A549 (cell line): ENCODE data around the gene PHF2. TPM values are rescaled to one million over a fixed set of nuclear protein-coding genes. Genes with fewer than 3 reads are reported as not detected.

ENCODE experiments used
- ATAC-seq, 2 experiments: fragments of 200-7000 bp in 1 of 2; fragments of >200 bp in 1 of 2; cut with Nextera tagmentation in 1 of 2; cut with Tn5 transposase in 1 of 2; 3 replicates each; pipeline versions ENCODE4 v1.8.0 to v1.9.1; 2018 to 2020; ENCODE audit warnings: mild to moderate bottlenecking in 1 of 2, moderate library complexity in 1 of 2
- CTCF ChIA-PET: fragments of 300-600 bp; sonication (Branson Sonifier 250); formaldehyde crosslinking; extraction: SDS; loops from one replicate; lab custom pipeline; 2021; ENCODE audit warnings: antibody characterized with exemption, inconsistent platforms; lab: Yijun Ruan, JAX
- POLR2A ChIA-PET: fragments of 350-600 bp; formaldehyde crosslinking; extraction: SDS; loops from one replicate; lab custom pipeline; 2021; ENCODE audit warnings: antibody characterized with exemption, inconsistent platforms; lab: Yijun Ruan, JAX
- DNase-seq, 2 experiments: peaks; one replicate each; pipeline versions ENCODE4 v3.0.0 to v3.0.0-alpha.2; 2011 to 2016; ENCODE audit warnings: low read depth in 1 of 2, low spot score in 1 of 2
- FAIRE-seq: peaks from 2 replicates; lab custom pipeline; 2011; peaks lifted over from hg19 to GRCh38; lab: Jason Lieb, UNC
- H3K27ac ChIP-seq, 2 experiments: fragments of >200 bp; sonication (Bioruptor Twin); formaldehyde crosslinking; 3 replicates each; pipeline ENCODE4 v1.5.1; 2016 to 2017
- H3K4me1 ChIP-seq: fragments of >200 bp; sonication (Bioruptor Twin); formaldehyde crosslinking; 3 replicates; pipeline ENCODE4 v1.6.1; 2016
- H3K4me2 ChIP-seq: fragments of >200 bp; sonication (Bioruptor Twin); formaldehyde crosslinking; 3 replicates; pipeline ENCODE4 v1.6.1; 2016
- H3K4me3 ChIP-seq: fragments of >200 bp; sonication (Bioruptor Twin); formaldehyde crosslinking; 3 replicates; pipeline ENCODE4 v1.5.1; 2016
- H3K9me3 ChIP-seq: fragments of >200 bp; sonication (Bioruptor Twin); formaldehyde crosslinking; 3 replicates; pipeline ENCODE4 v1.6.1; 2016
- BHLHE40 ChIP-seq: IDR thresholded peaks from 2 replicates; pipeline ENCODE4 v1.6.1; 2012; ENCODE audit warnings: low read depth, low read length, inconsistent platforms
- CBX2 ChIP-seq: fragments of 200-600 bp; sonication (generic); IDR thresholded peaks from 2 replicates; pipeline ENCODE4 v1.6.1; 2016; ENCODE audit warnings: low read depth, mild to moderate bottlenecking, borderline replicate concordance
- CBX8 ChIP-seq: fragments of 200-600 bp; sonication (generic); IDR thresholded peaks from 2 replicates; pipeline ENCODE4 v1.6.1; 2016
- CHD2 ChIP-seq: fragments of 150-350 bp; IDR thresholded peaks from 2 replicates; pipeline ENCODE4 v1.6.1; 2014; ENCODE audit warnings: low read length; ENCODE audit not compliant: partially characterized antibody
- EHF ChIP-seq: fragments of 250-450 bp; sonication (Bioruptor Pico); IDR thresholded peaks from 2 replicates; pipeline ENCODE4 v1.5.0; 2020; ENCODE audit warnings: mild to moderate bottlenecking
- EHMT2 ChIP-seq: fragments of 200-600 bp; sonication (generic); IDR thresholded peaks from 2 replicates; pipeline ENCODE4 v1.6.1; 2016; ENCODE audit warnings: antibody characterized with exemption, low read depth, mild to moderate bottlenecking, moderate library complexity
- EP300 ChIP-seq, 2 experiments: fragments of >200 bp; sonication (Bioruptor Twin); formaldehyde crosslinking; IDR thresholded peaks; 2 replicates in 1 of 2; 3 replicates in 1 of 2; pipeline ENCODE4 v1.6.1; 2016 to 2017
- ESRRA ChIP-seq: fragments of 150-350 bp; IDR thresholded peaks from 2 replicates; pipeline ENCODE4 v1.6.1; 2014; ENCODE audit warnings: mild to moderate bottlenecking, low read length, borderline replicate concordance
- HOXA7 ChIP-seq: fragments of 250-450 bp; sonication (Bioruptor Pico); IDR thresholded peaks from 2 replicates; pipeline ENCODE4 v1.5.0; 2020; ENCODE audit warnings: mild to moderate bottlenecking, moderate library complexity
- HOXB5 ChIP-seq: fragments of 250-450 bp; sonication (Bioruptor Pico); IDR thresholded peaks from 2 replicates; pipeline ENCODE4 v1.5.0; 2020; ENCODE audit warnings: mild to moderate bottlenecking, moderate library complexity
- JUN ChIP-seq, 2 experiments: fragments of >200 bp; sonication (Bioruptor Twin); formaldehyde crosslinking; IDR thresholded peaks; 2 replicates in 1 of 2; 3 replicates in 1 of 2; pipeline ENCODE4 v1.6.1; 2016 to 2017
- KDM1A ChIP-seq: fragments of 200-600 bp; sonication (generic); IDR thresholded peaks from 2 replicates; pipeline ENCODE4 v1.6.1; 2016; ENCODE audit warnings: low read depth, mild to moderate bottlenecking
- MAFK ChIP-seq: fragments of 450-650 bp; IDR thresholded peaks from 2 replicates; pipeline ENCODE4 v1.6.1; 2014; ENCODE audit not compliant: partially characterized antibody
- MAZ ChIP-seq: fragments of 150-350 bp; IDR thresholded peaks from 2 replicates; pipeline ENCODE4 v1.6.1; 2014; ENCODE audit warnings: antibody characterized with exemption, low read depth, low read length, borderline replicate concordance
- MYC ChIP-seq: IDR thresholded peaks from 2 replicates; pipeline ENCODE4 v1.6.1; 2012; ENCODE audit warnings: mild to moderate bottlenecking, inconsistent platforms, low read length, improper control_type of control experiment, borderline replicate concordance
- NFE2L2 ChIP-seq: fragments of 150-350 bp; conservative IDR thresholded peaks from 2 replicates; pipeline ENCODE4 v1.6.1; 2014; ENCODE audit warnings: low read length
- POLR2A ChIP-seq: IDR thresholded peaks from 2 replicates; pipeline ENCODE4 v1.6.1; 2012; ENCODE audit warnings: mild to moderate bottlenecking, low read length
- RFX5 ChIP-seq: fragments of 450-650 bp; IDR thresholded peaks from 2 replicates; pipeline ENCODE4 v1.7.1; 2014; ENCODE audit warnings: antibody characterized with exemption, mild to moderate bottlenecking, moderate library complexity
- RNF2 ChIP-seq: fragments of 200-600 bp; sonication (generic); IDR thresholded peaks from 2 replicates; pipeline ENCODE4 v1.6.1; 2016; ENCODE audit warnings: low read depth, mild to moderate bottlenecking, antibody characterized with exemption, moderate library complexity, borderline replicate concordance
- SREBF2 ChIP-seq: fragments of 450-650 bp; IDR thresholded peaks from 2 replicates; pipeline ENCODE4 v1.6.1; 2014; ENCODE audit warnings: mild to moderate bottlenecking, moderate library complexity
- TFCP2L1 ChIP-seq: fragments of 250-450 bp; sonication (Bioruptor Pico); IDR thresholded peaks from 2 replicates; pipeline ENCODE4 v1.5.0; 2021; ENCODE audit warnings: mild to moderate bottlenecking
- TP53 ChIP-seq: fragments of 250-450 bp; sonication (Bioruptor Pico); IDR thresholded peaks from 2 replicates; pipeline ENCODE4 v1.5.0; 2021; ENCODE audit warnings: mild to moderate bottlenecking, moderate library complexity
- ZC3H11A ChIP-seq: fragments of 450-650 bp; IDR thresholded peaks from 2 replicates; pipeline ENCODE4 v1.6.1; 2014; ENCODE audit warnings: antibody characterized with exemption, mild to moderate bottlenecking
- ZFP36 ChIP-seq: fragments of 450-650 bp; IDR thresholded peaks from 2 replicates; pipeline ENCODE4 v1.6.1; 2014; ENCODE audit warnings: borderline replicate concordance; ENCODE audit not compliant: partially characterized antibody
- ZNF302 ChIP-seq: fragments of 250-450 bp; sonication (Bioruptor Pico); IDR thresholded peaks from 2 replicates; pipeline ENCODE4 v1.9.0; 2021; ENCODE audit warnings: inconsistent platforms, mild to moderate bottlenecking, moderate library complexity
- ZSCAN20 ChIP-seq: fragments of 250-450 bp; sonication (Bioruptor Pico); IDR thresholded peaks from 2 replicates; pipeline ENCODE4 v1.8.0; 2022; ENCODE audit warnings: mild to moderate bottlenecking, moderate library complexity
- WGBS: methylation state at CpG from one replicate; pipeline ENCODE4 v1.1.6; 2017; ENCODE audit errors: missing lambda C conversion rate; 5-methylcytosine and 5-hydroxymethylcytosine counted together
- polyA plus RNA-seq, 4 experiments: library from polyadenylated mRNA; depleted of rRNA in 3 of 4; stranded (reverse); fragments of >200 nt; fragmentation: RNase III in 1 of 4; extraction: RNeasy Plus Mini Kit Qiagen cat#74134 plus additional on column Dnase treatment in 1 of 4; gene quantifications; 2 replicates in 3 of 4; 3 replicates in 1 of 4; pipeline ENCODE4 v1.2.3, GENCODE V29; 2011 to 2017
- TF ChIP-seq, protein P1 (sequence below): fragments of 450-650 bp; IDR thresholded peaks from 2 replicates; pipeline ENCODE4 v1.6.1; 2014; ENCODE audit warnings: antibody characterized with exemption
- TF ChIP-seq, protein P2 (sequence below): fragments of >200 bp; sonication (Bioruptor Twin); formaldehyde crosslinking; IDR thresholded peaks from 3 replicates; pipeline ENCODE4 v1.5.1; 2016

PHF2 gene
- polyA plus RNA-seq, 2 of the 4 experiments (the other 2 are of a cell fraction), result 9.6 to 12.2 TPM

DNA sequence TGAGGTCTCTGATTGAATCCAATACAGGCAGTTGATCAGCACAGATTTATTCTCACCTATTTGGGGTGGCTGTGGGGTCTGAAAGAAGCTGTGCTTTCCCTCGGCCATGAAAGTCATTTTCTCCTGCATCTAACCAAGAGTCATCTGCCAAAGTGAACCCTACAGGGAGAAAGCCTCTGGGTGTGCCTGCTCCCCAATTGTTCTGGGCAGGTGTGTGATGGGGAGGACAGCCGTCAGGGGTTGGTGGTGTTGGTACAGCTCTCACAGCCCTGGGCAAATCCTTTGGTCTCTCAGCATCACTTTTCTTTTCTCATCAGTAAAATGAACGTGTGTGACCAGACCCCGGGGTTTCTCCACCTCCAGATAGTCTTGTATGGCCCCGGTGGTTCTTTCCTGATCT, 2.5 kb downstream of the PHF2 start:
- FAIRE-seq, result no peak
- ChIA-PET CTCF (interaction anchor here (0.9 to 1.5 kb wide), 3 partner anchors 11 to 13 kb away, joined by 3 to 8 read pairs (median 3); no protein-coding TSS in a partner anchor), POLR2A (interaction anchor here (1.0 kb wide), 1 partner anchor 12 kb away, joined by 3 read pairs; no protein-coding TSS in a partner anchor)
- Histone ChIP-seq H3K4me1 (peaks cover 14% of the 10 kb centered on the region), H3K4me3 (no peak overlapping the region), H3K9me3 (peaks cover 4% of the 10 kb centered on the region; the same call in 1 of the 3 replicates), H3K4me2 (no peak overlapping the region), H3K27ac (no peak overlapping the region)
- TF ChIP-seq, protein P1, sequence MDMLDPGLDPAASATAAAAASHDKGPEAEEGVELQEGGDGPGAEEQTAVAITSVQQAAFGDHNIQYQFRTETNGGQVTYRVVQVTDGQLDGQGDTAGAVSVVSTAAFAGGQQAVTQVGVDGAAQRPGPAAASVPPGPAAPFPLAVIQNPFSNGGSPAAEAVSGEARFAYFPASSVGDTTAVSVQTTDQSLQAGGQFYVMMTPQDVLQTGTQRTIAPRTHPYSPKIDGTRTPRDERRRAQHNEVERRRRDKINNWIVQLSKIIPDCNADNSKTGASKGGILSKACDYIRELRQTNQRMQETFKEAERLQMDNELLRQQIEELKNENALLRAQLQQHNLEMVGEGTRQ, result no peak
- TF ChIP-seq CBX2 (no peak), ZFP36 (no peak), MAZ (no peak), CHD2 (no peak)
- no peak for ATAC-seq
- DNase-seq, result no peak
- 85% methylated on average over 5 of the region's 5 CpGs for WGBS

DNA sequence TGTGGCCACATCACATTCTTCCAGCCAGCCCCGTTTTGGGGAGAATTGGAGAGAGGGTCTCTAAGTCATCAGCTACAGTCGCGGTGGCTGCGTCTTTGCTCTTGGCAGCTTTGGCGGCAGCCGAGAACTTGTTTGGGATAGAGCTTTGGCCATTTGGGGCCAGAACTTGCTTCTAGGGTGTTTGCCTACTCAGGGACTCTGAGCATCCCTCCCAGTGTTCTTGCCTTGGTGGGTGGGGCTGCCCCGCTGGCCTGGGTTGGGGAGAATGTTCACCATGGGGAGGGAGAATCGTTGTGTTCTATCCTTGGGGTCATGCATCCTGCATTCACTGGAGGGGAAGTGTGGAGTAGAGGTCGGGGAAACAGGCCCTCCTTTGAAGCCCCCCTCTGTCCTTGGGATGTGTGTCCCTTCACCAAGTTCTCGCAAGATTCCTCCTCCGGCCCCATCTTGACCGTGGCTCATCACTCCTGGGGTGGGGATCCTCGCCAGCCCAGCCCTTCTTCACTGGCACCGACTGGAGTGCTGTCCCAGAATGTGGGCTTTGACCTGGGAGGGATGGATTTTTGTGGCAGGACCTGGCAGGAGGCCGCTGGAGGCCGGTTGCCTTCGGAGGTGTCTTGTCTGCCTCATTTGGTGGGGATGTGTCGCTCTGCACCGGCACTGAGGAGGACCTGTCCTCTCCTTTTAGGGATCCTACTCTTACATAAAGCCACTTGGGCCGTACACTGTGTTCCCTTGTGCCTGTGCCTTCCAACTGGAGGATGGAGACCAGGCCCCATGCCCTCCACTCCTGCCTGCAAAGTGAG, 3.5 kb downstream of the PHF2 start:
- Histone ChIP-seq H3K9me3 (peaks cover 11% of the 10 kb centered on the region), H3K4me2 (no peak overlapping the region), H3K27ac (no peak overlapping the region), H3K4me3 (no peak overlapping the region), H3K4me1 (peaks cover 14% of the 10 kb centered on the region)
- FAIRE-seq (no peak), DNase-seq (no peak), ATAC-seq (no peak)
- CTCF ChIA-PET, result interaction anchor here (2.0 kb wide), 2 partner anchors 14 to 102 kb away, joined by 5 to 7 read pairs; no protein-coding TSS in a partner anchor
- POLR2A ChIA-PET, result no interaction called here
- 90% methylated on average over 20 of the region's 20 CpGs for WGBS
- TF ChIP-seq CBX2, result no peak
- no peak for TF ChIP-seq HOXB5 (CRISPR knock-in tag)
- TF ChIP-seq, protein P2, sequence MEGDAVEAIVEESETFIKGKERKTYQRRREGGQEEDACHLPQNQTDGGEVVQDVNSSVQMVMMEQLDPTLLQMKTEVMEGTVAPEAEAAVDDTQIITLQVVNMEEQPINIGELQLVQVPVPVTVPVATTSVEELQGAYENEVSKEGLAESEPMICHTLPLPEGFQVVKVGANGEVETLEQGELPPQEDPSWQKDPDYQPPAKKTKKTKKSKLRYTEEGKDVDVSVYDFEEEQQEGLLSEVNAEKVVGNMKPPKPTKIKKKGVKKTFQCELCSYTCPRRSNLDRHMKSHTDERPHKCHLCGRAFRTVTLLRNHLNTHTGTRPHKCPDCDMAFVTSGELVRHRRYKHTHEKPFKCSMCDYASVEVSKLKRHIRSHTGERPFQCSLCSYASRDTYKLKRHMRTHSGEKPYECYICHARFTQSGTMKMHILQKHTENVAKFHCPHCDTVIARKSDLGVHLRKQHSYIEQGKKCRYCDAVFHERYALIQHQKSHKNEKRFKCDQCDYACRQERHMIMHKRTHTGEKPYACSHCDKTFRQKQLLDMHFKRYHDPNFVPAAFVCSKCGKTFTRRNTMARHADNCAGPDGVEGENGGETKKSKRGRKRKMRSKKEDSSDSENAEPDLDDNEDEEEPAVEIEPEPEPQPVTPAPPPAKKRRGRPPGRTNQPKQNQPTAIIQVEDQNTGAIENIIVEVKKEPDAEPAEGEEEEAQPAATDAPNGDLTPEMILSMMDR, result no peak
- no peak for TF ChIP-seq JUN (IDR thresholded peaks at IDR 0.05)
- no peak for TF ChIP-seq KDM1A
- no peak for TF ChIP-seq ZC3H11A
- no peak for TF ChIP-seq MYC
- TF ChIP-seq BHLHE40, result no peak
- TF ChIP-seq TFCP2L1, result no peak
- no peak for TF ChIP-seq MAZ
- no peak for TF ChIP-seq HOXA7 (CRISPR knock-in tag)
- TF ChIP-seq RFX5, result no peak
- TF ChIP-seq CHD2, result no peak
- no peak for TF ChIP-seq MAFK
- TF ChIP-seq EP300 (IDR thresholded peaks at IDR 0.05), result no peak
- no peak for TF ChIP-seq POLR2A
- TF ChIP-seq CBX8, result no peak
- TF ChIP-seq EHF (CRISPR knock-in tag), result no peak

DNA sequence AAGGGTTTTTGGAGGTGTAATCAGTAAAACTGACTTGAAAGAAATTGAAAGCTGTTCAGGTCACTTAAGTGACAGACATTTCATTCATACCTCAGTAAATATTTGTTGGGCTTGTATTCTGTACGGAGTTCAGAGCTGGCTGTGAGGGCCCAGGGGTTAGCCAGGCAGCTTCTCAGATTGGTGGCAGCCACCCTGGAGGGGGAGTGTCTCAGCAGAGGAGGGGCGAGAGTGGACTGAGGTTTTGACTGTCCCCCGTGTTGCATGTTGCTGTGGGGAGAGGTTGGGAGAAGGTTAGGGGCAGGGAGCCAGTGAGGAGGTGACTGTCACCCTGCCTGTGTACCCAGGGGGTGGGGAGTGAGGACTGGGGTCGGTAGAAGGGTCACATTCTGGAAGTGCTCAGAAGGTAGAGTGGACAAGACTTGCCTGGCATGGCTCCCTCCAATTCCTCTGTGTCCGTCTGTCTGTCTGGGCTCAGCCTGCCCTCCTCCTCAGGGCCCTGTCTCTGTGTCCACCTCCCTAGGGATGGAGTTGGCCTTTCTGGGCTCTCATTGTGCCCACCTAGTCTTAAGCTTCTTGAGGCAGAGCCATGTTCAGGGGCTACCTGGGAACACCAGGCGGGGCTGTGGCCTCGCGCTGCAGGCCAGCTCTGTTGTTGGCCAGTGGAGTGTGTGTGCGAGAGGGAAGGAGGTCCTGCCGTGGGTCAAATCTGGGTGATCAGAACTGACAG, 4.4 kb downstream of the PHF2 start:
- H3K4me2 ChIP-seq, result no peak overlapping the region
- H3K4me3 ChIP-seq, result no peak overlapping the region
- FAIRE-seq (no peak), ATAC-seq (no peak), DNase-seq (no peak)
- 84% methylated on average over 10 of the region's 10 CpGs for WGBS
- peaks cover 17% of the 10 kb centered on the region for H3K9me3 ChIP-seq
- no peak overlapping the region for H3K27ac ChIP-seq
- H3K4me1 ChIP-seq, result peaks cover 8% of the 10 kb centered on the region
- ChIA-PET CTCF (interaction anchor here (2.0 kb wide), 2 partner anchors 14 to 101 kb away, joined by 5 to 7 read pairs; no protein-coding TSS in a partner anchor), POLR2A (no interaction called here)
- TF ChIP-seq TP53 (CRISPR knock-in tag) (no peak), MYC (no peak), ZNF302 (CRISPR knock-in tag) (no peak), NFE2L2 (no peak), CBX8 (no peak), CHD2 (no peak), SREBF2 (no peak), MAZ (no peak), EHMT2 (no peak), ZSCAN20 (CRISPR knock-in tag) (no peak), ESRRA (no peak), HOXB5 (CRISPR knock-in tag) (no peak), RNF2 (no peak)
- TF ChIP-seq, protein P2, result no peak
